HEK293 (cell line): ENCODE data around the gene KHDC1L.

Experiments used
- CTCF ChIA-PET: fragments of 350-600 bp; formaldehyde crosslinking; extraction: SDS; loops from one replicate; lab custom pipeline; 2021; ENCODE audit warnings: antibody characterized with exemption; lab: Yijun Ruan, JAX
- POLR2A ChIA-PET: fragments of 300-600 bp; formaldehyde crosslinking; extraction: SDS; loops from one replicate; lab custom pipeline; 2020; ENCODE audit warnings: antibody characterized with exemption, inconsistent platforms; lab: Yijun Ruan, JAX
- H3K27ac ChIP-seq: fragments of 200-500 bp; sonication (Bioruptor generic); 2 replicates; pipeline ENCODE4 v1.5.1; 2014; ENCODE audit warnings: low read depth, low read length, control low read depth, inconsistent platforms; ENCODE audit errors: extremely low read depth
- H3K36me3 ChIP-seq, 2 experiments: fragments of 200-500 bp in 1 of 2; sonication (Bioruptor generic) in 1 of 2; 1 replicate in 1 of 2; 2 replicates in 1 of 2; pipeline ENCODE4 v1.5.1; 2014 to 2017; ENCODE audit warnings: inconsistent platforms in 2 of 2, low read length in 2 of 2; ENCODE audit not compliant: control insufficient read depth in 2 of 2, insufficient read depth in 1 of 2
- H3K4me1 ChIP-seq: fragments of 200-500 bp; sonication (Bioruptor generic); 2 replicates; pipeline ENCODE4 v1.5.1; 2014; ENCODE audit warnings: mild to moderate bottlenecking, low read length, inconsistent platforms; ENCODE audit not compliant: control insufficient read depth, insufficient read depth
- H3K4me3 ChIP-seq: 2 replicates; pipeline ENCODE4 v1.5.1; 2011; ENCODE audit warnings: low read depth, mild to moderate bottlenecking, control low read depth, low read length, moderate library complexity
- H3K9me3 ChIP-seq: fragments of 200-500 bp; sonication (Bioruptor generic); 2 replicates; pipeline ENCODE4 v1.5.1; 2014; ENCODE audit warnings: low read depth, low read length, inconsistent platforms; ENCODE audit not compliant: control insufficient read depth, insufficient read depth
- BCL11B ChIP-seq: fragments of 450-650 bp; formaldehyde crosslinking; IDR thresholded peaks from 2 replicates; pipeline ENCODE4 v1.5.1; 2016; ENCODE audit warnings: low read depth, missing biosample characterization, missing genetic modification characterization
- GLIS2 ChIP-seq: fragments of 450-650 bp; formaldehyde crosslinking; IDR thresholded peaks from 2 replicates; pipeline ENCODE4 v1.5.1; 2016; ENCODE audit warnings: missing biosample characterization, missing genetic modification characterization
- SP3 ChIP-seq: fragments of 450-650 bp; formaldehyde crosslinking; IDR thresholded peaks from 2 replicates; pipeline ENCODE4 v1.5.1; 2016; ENCODE audit warnings: missing biosample characterization, missing genetic modification characterization
- YY1 ChIP-seq: fragments of 450-650 bp; formaldehyde crosslinking; IDR thresholded peaks from 2 replicates; pipeline ENCODE4 v1.5.1; 2018; ENCODE audit warnings: missing biosample characterization, missing genetic modification characterization
- ZBTB21 ChIP-seq: fragments of 450-650 bp; formaldehyde crosslinking; IDR thresholded peaks from 2 replicates; pipeline ENCODE4 v1.5.1; 2017; ENCODE audit warnings: missing biosample characterization, missing genetic modification characterization
- ZFP37 ChIP-seq: fragments of 450-650 bp; formaldehyde crosslinking; IDR thresholded peaks from 2 replicates; pipeline ENCODE4 v1.5.1; 2016; ENCODE audit warnings: missing biosample characterization, missing genetic modification characterization
- ZNF112 ChIP-seq: fragments of 450-650 bp; formaldehyde crosslinking; IDR thresholded peaks from 2 replicates; pipeline ENCODE4 v1.5.0; 2017; ENCODE audit warnings: missing biosample characterization, missing genetic modification characterization
- ZNF169 ChIP-seq: fragments of 450-650 bp; formaldehyde crosslinking; IDR thresholded peaks from 2 replicates; pipeline ENCODE4 v1.5.1; 2016; ENCODE audit warnings: missing biosample characterization, missing genetic modification characterization
- ZNF266 ChIP-seq: fragments of 450-650 bp; formaldehyde crosslinking; IDR thresholded peaks from 2 replicates; pipeline ENCODE4 v1.5.1; 2016; ENCODE audit warnings: missing biosample characterization, missing genetic modification characterization, low read depth
- ZNF335 ChIP-seq: fragments of 450-650 bp; formaldehyde crosslinking; conservative IDR thresholded peaks from 2 replicates; pipeline ENCODE4 v1.5.1; 2016; ENCODE audit warnings: missing biosample characterization, missing genetic modification characterization
- ZNF555 ChIP-seq: fragments of 450-650 bp; formaldehyde crosslinking; conservative IDR thresholded peaks from 2 replicates; pipeline ENCODE4 v1.5.1; 2017; ENCODE audit warnings: missing biosample characterization, mild to moderate bottlenecking, missing genetic modification characterization, inconsistent platforms
- ZNF580 ChIP-seq: fragments of 450-650 bp; formaldehyde crosslinking; IDR thresholded peaks from 2 replicates; pipeline ENCODE4 v1.5.1; 2016; ENCODE audit warnings: missing biosample characterization, missing genetic modification characterization
- ZNF658 ChIP-seq: fragments of 450-650 bp; formaldehyde crosslinking; IDR thresholded peaks from 2 replicates; pipeline ENCODE4; 2016; ENCODE audit warnings: missing biosample characterization, missing genetic modification characterization
- ZNF768 ChIP-seq: fragments of 450-650 bp; formaldehyde crosslinking; IDR thresholded peaks from 2 replicates; pipeline ENCODE4 v1.5.1; 2018; ENCODE audit warnings: missing biosample characterization, mild to moderate bottlenecking, missing genetic modification characterization
- TF ChIP-seq, protein P1 (sequence below): fragments of 450-650 bp; formaldehyde crosslinking; IDR thresholded peaks from 2 replicates; pipeline ENCODE4 v1.5.1; 2016; ENCODE audit warnings: missing biosample characterization, missing genetic modification characterization
- TF ChIP-seq, protein P2 (sequence below): fragments of 450-650 bp; formaldehyde crosslinking; IDR thresholded peaks from 2 replicates; pipeline ENCODE4 v1.5.1; 2016; ENCODE audit warnings: missing biosample characterization, missing genetic modification characterization
- TF ChIP-seq, protein P3 (sequence below): fragments of 450-650 bp; formaldehyde crosslinking; IDR thresholded peaks from 2 replicates; pipeline ENCODE4 v1.5.1; 2017; ENCODE audit warnings: missing biosample characterization, missing genetic modification characterization
- TF ChIP-seq, protein P4 (sequence below): fragments of 450-650 bp; formaldehyde crosslinking; IDR thresholded peaks from 2 replicates; pipeline ENCODE4 v1.5.1; 2017; ENCODE audit warnings: missing biosample characterization, missing genetic modification characterization

KHDC1L gene

DNA sequence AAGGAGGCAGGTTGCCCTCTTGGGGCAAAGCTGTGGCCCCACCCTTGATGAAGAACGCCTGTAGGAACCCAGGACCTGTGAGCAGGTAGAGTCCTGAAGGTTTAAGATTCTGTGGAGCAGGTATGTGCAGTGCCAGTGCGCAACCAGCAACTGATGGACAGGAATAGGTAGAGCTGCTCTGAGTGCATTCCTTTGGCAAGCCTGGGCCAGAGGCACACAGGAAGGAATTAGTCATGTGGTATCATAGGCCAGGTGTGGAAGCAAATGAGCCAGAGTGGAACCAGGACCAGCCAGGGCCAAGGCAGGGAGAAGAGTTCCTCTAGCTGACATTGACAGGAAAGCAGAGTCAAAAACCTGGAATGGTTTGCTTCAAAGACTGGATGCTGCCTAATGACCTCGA lies 39.1 kb upstream of the KHDC1L start (continued):
- TF ChIP-seq, protein P1, sequence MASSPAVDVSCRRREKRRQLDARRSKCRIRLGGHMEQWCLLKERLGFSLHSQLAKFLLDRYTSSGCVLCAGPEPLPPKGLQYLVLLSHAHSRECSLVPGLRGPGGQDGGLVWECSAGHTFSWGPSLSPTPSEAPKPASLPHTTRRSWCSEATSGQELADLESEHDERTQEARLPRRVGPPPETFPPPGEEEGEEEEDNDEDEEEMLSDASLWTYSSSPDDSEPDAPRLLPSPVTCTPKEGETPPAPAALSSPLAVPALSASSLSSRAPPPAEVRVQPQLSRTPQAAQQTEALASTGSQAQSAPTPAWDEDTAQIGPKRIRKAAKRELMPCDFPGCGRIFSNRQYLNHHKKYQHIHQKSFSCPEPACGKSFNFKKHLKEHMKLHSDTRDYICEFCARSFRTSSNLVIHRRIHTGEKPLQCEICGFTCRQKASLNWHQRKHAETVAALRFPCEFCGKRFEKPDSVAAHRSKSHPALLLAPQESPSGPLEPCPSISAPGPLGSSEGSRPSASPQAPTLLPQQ (tag by site-specific recombination), result no peak
- TF ChIP-seq ZNF555 (no peak), SP3 (no peak), YY1 (tag by site-specific recombination) (no peak), ZNF266 (no peak), ZNF580 (tag by site-specific recombination) (no peak)
- TF ChIP-seq, all 188 proteins: peak for 0

- POLR2A ChIA-PET, result no interaction called here
- Histone ChIP-seq H3K4me1 (0 out of 2 replicates have a peak, but pooled peaks cover 3% of the 10 kb centered on the region), H3K27ac (peak overlapping the region; percentile 64; the same call in 1 of the 2 replicates), H3K36me3 (peaks cover 0 to 26% of the 10 kb centered on the region in 2 experiments; a peak in 2 of 3 replicates), H3K4me3 (peak overlapping the region; percentile 62), H3K9me3 (no peaks in the 10 kb centered on the region)
- CTCF ChIA-PET, result interaction anchor here (0.6 to 1.8 kb wide), 3 partner anchors 11 to 63 kb away, joined by 3 to 4 read pairs (median 4); no protein-coding TSS in a partner anchor
- TF ChIP-seq ZNF169 (tag by site-specific recombination) (no peak), ZNF335 (tag by site-specific recombination) (peak; percentile 67), ZFP37 (tag by site-specific recombination) (no peak), ZBTB21 (tag by site-specific recombination) (no peak), ZNF658 (tag by site-specific recombination) (no peak), BCL11B (no peak), ZNF768 (tag by site-specific recombination) (no peak), ZNF112 (no peak), GLIS2 (peak; percentile 9; the same call in 1 of the 2 replicates)
- TF ChIP-seq, protein P2, sequence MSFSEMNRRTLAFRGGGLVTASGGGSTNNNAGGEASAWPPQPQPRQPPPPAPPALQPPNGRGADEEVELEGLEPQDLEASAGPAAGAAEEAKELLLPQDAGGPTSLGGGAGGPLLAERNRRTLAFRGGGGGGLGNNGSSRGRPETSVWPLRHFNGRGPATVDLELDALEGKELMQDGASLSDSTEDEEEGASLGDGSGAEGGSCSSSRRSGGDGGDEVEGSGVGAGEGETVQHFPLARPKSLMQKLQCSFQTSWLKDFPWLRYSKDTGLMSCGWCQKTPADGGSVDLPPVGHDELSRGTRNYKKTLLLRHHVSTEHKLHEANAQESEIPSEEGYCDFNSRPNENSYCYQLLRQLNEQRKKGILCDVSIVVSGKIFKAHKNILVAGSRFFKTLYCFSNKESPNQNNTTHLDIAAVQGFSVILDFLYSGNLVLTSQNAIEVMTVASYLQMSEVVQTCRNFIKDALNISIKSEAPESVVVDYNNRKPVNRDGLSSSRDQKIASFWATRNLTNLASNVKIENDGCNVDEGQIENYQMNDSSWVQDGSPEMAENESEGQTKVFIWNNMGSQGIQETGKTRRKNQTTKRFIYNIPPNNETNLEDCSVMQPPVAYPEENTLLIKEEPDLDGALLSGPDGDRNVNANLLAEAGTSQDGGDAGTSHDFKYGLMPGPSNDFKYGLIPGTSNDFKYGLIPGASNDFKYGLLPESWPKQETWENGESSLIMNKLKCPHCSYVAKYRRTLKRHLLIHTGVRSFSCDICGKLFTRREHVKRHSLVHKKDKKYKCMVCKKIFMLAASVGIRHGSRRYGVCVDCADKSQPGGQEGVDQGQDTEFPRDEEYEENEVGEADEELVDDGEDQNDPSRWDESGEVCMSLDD (tag by site-specific recombination), result 0 out of 2 replicates have a peak, but pooled peaks have one; percentile 12
- TF ChIP-seq, protein P3, sequence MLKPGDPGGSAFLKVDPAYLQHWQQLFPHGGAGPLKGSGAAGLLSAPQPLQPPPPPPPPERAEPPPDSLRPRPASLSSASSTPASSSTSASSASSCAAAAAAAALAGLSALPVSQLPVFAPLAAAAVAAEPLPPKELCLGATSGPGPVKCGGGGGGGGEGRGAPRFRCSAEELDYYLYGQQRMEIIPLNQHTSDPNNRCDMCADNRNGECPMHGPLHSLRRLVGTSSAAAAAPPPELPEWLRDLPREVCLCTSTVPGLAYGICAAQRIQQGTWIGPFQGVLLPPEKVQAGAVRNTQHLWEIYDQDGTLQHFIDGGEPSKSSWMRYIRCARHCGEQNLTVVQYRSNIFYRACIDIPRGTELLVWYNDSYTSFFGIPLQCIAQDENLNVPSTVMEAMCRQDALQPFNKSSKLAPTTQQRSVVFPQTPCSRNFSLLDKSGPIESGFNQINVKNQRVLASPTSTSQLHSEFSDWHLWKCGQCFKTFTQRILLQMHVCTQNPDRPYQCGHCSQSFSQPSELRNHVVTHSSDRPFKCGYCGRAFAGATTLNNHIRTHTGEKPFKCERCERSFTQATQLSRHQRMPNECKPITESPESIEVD, result no peak
- TF ChIP-seq, protein P4, sequence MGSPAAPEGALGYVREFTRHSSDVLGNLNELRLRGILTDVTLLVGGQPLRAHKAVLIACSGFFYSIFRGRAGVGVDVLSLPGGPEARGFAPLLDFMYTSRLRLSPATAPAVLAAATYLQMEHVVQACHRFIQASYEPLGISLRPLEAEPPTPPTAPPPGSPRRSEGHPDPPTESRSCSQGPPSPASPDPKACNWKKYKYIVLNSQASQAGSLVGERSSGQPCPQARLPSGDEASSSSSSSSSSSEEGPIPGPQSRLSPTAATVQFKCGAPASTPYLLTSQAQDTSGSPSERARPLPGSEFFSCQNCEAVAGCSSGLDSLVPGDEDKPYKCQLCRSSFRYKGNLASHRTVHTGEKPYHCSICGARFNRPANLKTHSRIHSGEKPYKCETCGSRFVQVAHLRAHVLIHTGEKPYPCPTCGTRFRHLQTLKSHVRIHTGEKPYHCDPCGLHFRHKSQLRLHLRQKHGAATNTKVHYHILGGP (tag by site-specific recombination), result no peak
These were observed 38.2 kb upstream of the KHDC1L start for GRCh38 chr6:73263570-73263909.
